Liver (tissue), 9 donors: Measurements from ENCODE around the gene RPUSD4. TPM values are rescaled to one million over a fixed set of nuclear protein-coding genes. Genes with fewer than 3 reads are reported as not detected.

Experiments used
- DNase-seq: peaks from one replicate; pipeline ENCODE4 v3.0.0-alpha.2; 2017; ENCODE audit warnings: low spot score
- H3K27ac ChIP-seq, 2 donors: one replicate each; pipeline ENCODE4 v1.7.0; 2013; ENCODE audit warnings: inconsistent platforms in 2 of 2, low read length in 2 of 2, control low read depth in 1 of 2, low read depth in 1 of 2, mild to moderate bottlenecking in 1 of 2
- H3K27me3 ChIP-seq, 4 donors: one replicate each; pipeline versions ENCODE4 v1.6.1 to v1.7.0; 2013; ENCODE audit warnings: low read length in 3 of 4, inconsistent platforms in 1 of 4, mild to moderate bottlenecking in 1 of 4, moderate library complexity in 1 of 4; ENCODE audit not compliant: control insufficient read depth in 4 of 4, insufficient read depth in 4 of 4
- H3K36me3 ChIP-seq, 4 donors: one replicate each; pipeline versions ENCODE4 v1.6.1 to v1.7.0; 2013; ENCODE audit warnings: low read length in 3 of 4, mild to moderate bottlenecking in 3 of 4, low read depth in 1 of 4, moderate library complexity in 1 of 4; ENCODE audit not compliant: control insufficient read depth in 4 of 4, insufficient read depth in 3 of 4
- H3K4me1 ChIP-seq, 4 donors: one replicate each; pipeline versions ENCODE4 v1.6.1 to v1.7.0; 2013; ENCODE audit warnings: low read length in 3 of 4, mild to moderate bottlenecking in 3 of 4, moderate library complexity in 1 of 4; ENCODE audit not compliant: control insufficient read depth in 4 of 4, insufficient read depth in 4 of 4
- H3K4me3 ChIP-seq, 3 donors: one replicate each; pipeline versions ENCODE4 v1.6.1 to v1.7.0; 2013; ENCODE audit warnings: low read length in 3 of 3, control low read depth in 1 of 3, low read depth in 1 of 3, mild to moderate bottlenecking in 1 of 3
- H3K9ac ChIP-seq, 2 donors: one replicate each; pipeline ENCODE4 v1.7.0; 2013; ENCODE audit warnings: low read length in 2 of 2, mild to moderate bottlenecking in 2 of 2, moderate library complexity in 2 of 2, control low read depth in 1 of 2, low read depth in 1 of 2
- H3K9me3 ChIP-seq, 4 donors: one replicate each; pipeline versions ENCODE4 v1.6.1 to v1.7.0; 2013; ENCODE audit warnings: low read length in 3 of 4; ENCODE audit not compliant: control insufficient read depth in 4 of 4
- EGR1 ChIP-seq, 2 donors: IDR thresholded peaks; 2 replicates each; pipeline ENCODE4 v1.6.1; 2016 to 2018; ENCODE audit warnings: antibody characterized with exemption in 2 of 2, low read depth in 2 of 2
- FOXA1 ChIP-seq: IDR thresholded peaks from 2 replicates; pipeline ENCODE4 v1.6.1; 2016; ENCODE audit warnings: antibody characterized with exemption
- FOXA2 ChIP-seq: IDR thresholded peaks from 2 replicates; pipeline ENCODE4 v1.6.1; 2016; ENCODE audit warnings: antibody characterized with exemption
- GABPA ChIP-seq, 2 donors: IDR thresholded peaks in 1 of 2; conservative IDR thresholded peaks in 1 of 2; 2 replicates each; pipeline ENCODE4 v1.6.1; 2016; ENCODE audit warnings: antibody characterized with exemption in 2 of 2, mild to moderate bottlenecking in 1 of 2, moderate library complexity in 1 of 2
- HNF4A ChIP-seq, 2 donors: conservative IDR thresholded peaks; 2 replicates each; pipeline ENCODE4 v1.6.1; 2016; ENCODE audit warnings: antibody characterized with exemption in 2 of 2, mild to moderate bottlenecking in 2 of 2
- HNF4G ChIP-seq: IDR thresholded peaks from 2 replicates; pipeline ENCODE4 v1.6.1; 2016; ENCODE audit warnings: antibody characterized with exemption
- JUND ChIP-seq, 2 donors: IDR thresholded peaks; 2 replicates each; pipeline ENCODE4 v1.6.1; 2016; ENCODE audit warnings: antibody characterized with exemption in 2 of 2
- NR2F2 ChIP-seq: IDR thresholded peaks from 2 replicates; pipeline ENCODE4 v1.6.1; 2016; ENCODE audit warnings: antibody characterized with exemption
- RAD21 ChIP-seq, 2 donors: IDR thresholded peaks; 2 replicates each; pipeline ENCODE4 v1.6.1; 2016; ENCODE audit warnings: antibody characterized with exemption in 2 of 2, mild to moderate bottlenecking in 2 of 2
- RXRA ChIP-seq, 2 donors: IDR thresholded peaks; 2 replicates each; pipeline ENCODE4 v1.6.1; 2017 to 2018; ENCODE audit warnings: antibody characterized with exemption in 2 of 2, mild to moderate bottlenecking in 1 of 2
- SP1 ChIP-seq: IDR thresholded peaks from 2 replicates; pipeline ENCODE4 v1.6.1; 2018; ENCODE audit warnings: antibody characterized with exemption, mild to moderate bottlenecking
- TAF1 ChIP-seq: conservative IDR thresholded peaks from 2 replicates; pipeline ENCODE4 v1.6.1; 2016; ENCODE audit warnings: antibody characterized with exemption, mild to moderate bottlenecking
- YY1 ChIP-seq: IDR thresholded peaks from 2 replicates; pipeline ENCODE4 v1.6.1; 2016; ENCODE audit warnings: antibody characterized with exemption, mild to moderate bottlenecking
- WGBS: extraction: QIAGEN DNeasy Blood & Tissue Kit; methylation state at CpG from one replicate; pipeline ENCODE4 v1.1.7; 2013; 5-methylcytosine and 5-hydroxymethylcytosine counted together
- polyA plus RNA-seq, 2 donors: library from polyadenylated mRNA; stranded (reverse) in 1 of 2; unstranded in 1 of 2; fragments of 200-250 nt in 1 of 2; fragments of >200 nt in 1 of 2; fragmentation: Nextera tagmentation in 1 of 2; extraction: Ambion mirVana in 1 of 2; gene quantifications; one replicate each; pipeline versions ENCODE4 v1.2.1 to v1.2.3, GENCODE V29; 2013 to 2015
- total RNA-seq, 2 donors: library from RNA; depleted of rRNA; stranded (reverse); fragments of >200 nt; gene quantifications; one replicate each; pipeline ENCODE4 v1.2.3, GENCODE V29; 2014
- TF ChIP-seq, protein P1 (sequence below): fragments of 150-350 bp; IDR thresholded peaks from 2 replicates; pipeline ENCODE4 v1.5.1; 2017; ENCODE audit warnings: improper control_type of control experiment, low read depth, low read length; ENCODE audit not compliant: missing input control
- TF ChIP-seq, protein P2 (sequence below): IDR thresholded peaks from 2 replicates; pipeline ENCODE4 v1.6.1; 2016; ENCODE audit warnings: antibody characterized with exemption
- TF ChIP-seq, protein P3 (sequence below): IDR thresholded peaks from 2 replicates; pipeline ENCODE4 v1.6.1; 2016; ENCODE audit warnings: antibody characterized with exemption, mild to moderate bottlenecking
- TF ChIP-seq, protein P4 (sequence below): IDR thresholded peaks from 2 replicates; pipeline ENCODE4 v1.6.1; 2016; ENCODE audit warnings: antibody characterized with exemption
- TF ChIP-seq, protein P5 (sequence below): IDR thresholded peaks from 2 replicates; pipeline ENCODE4 v1.6.1; 2016; ENCODE audit warnings: antibody characterized with exemption
- donor health status: healthy.
- donor health status: healthy.
- donor health status: healthy.
- donor health status: healthy.
- donor health status: healthy.

The RPUSD4 gene
- total and polyA plus RNA-seq, 4 donors, result 9.4 to 23.7 (median 17.2) TPM

DNA sequence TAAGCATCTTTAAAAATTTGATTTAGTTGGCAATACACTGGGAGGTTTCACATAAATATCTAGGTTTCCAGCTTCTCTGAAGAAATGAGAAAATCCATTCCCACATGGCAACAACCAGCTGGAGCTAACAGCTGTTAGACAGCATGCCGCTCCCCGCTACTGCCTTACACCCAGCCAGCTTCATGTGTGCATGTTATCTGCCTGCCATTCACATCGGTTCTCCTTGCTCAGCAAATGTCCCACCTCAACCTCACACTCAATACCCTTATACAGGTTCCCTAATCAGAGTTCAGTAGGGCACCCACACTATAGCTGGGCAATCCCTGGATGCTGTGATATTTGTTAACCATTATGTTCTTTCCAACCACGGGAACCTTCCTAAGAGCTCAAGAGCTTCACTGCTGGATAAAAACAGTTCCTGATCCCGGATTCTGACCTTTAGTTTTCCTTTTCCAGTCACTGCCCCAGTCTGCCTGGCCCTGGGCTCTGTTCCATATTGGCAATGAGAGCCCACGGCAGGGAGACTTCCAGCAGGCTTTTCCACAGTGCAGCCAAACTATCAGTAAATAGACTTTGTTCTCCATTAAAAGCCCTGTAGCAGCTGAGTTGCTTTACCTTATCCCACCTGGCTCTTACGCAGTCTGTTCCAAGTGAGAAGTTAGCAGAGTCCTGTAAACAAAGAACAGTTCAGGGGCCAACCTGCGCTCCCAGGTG, 8.6 kb downstream of the RPUSD4 start:
- Histone ChIP-seq H3K27ac (peak overlapping the region; percentile 23 to 73), H3K9ac (no peak overlapping the region), H3K4me1 (peaks cover 6 to 29% (median 25%) of the 10 kb centered on the region in 4 donors), H3K9me3 (no peaks in the 10 kb centered on the region), H3K27me3 (no peaks in the 10 kb centered on the region), H3K36me3 (peaks cover 8 to 37% (median 18%) of the 10 kb centered on the region in 4 donors), H3K4me3 (no peak overlapping the region)
- WGBS, result 39% methylated on average over 8 of the region's 8 CpGs
- DNase-seq, result no peak
- TF ChIP-seq FOXA1, result no peak
- peak in 1 of 2 donors; percentile 80 for TF ChIP-seq EGR1 (IDR thresholded peaks at IDR 0.05; ENCODE audit: low read depth in 2 of 2)
- TF ChIP-seq, protein P1, sequence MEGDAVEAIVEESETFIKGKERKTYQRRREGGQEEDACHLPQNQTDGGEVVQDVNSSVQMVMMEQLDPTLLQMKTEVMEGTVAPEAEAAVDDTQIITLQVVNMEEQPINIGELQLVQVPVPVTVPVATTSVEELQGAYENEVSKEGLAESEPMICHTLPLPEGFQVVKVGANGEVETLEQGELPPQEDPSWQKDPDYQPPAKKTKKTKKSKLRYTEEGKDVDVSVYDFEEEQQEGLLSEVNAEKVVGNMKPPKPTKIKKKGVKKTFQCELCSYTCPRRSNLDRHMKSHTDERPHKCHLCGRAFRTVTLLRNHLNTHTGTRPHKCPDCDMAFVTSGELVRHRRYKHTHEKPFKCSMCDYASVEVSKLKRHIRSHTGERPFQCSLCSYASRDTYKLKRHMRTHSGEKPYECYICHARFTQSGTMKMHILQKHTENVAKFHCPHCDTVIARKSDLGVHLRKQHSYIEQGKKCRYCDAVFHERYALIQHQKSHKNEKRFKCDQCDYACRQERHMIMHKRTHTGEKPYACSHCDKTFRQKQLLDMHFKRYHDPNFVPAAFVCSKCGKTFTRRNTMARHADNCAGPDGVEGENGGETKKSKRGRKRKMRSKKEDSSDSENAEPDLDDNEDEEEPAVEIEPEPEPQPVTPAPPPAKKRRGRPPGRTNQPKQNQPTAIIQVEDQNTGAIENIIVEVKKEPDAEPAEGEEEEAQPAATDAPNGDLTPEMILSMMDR, result no peak
- peak in 1 of 2 donors; percentile 37 for TF ChIP-seq GABPA (IDR thresholded peaks at IDR 0.05 in 1 of 2, conservative IDR thresholded peaks at IDR 0.05 in 1 of 2)
- TF ChIP-seq, protein P2, sequence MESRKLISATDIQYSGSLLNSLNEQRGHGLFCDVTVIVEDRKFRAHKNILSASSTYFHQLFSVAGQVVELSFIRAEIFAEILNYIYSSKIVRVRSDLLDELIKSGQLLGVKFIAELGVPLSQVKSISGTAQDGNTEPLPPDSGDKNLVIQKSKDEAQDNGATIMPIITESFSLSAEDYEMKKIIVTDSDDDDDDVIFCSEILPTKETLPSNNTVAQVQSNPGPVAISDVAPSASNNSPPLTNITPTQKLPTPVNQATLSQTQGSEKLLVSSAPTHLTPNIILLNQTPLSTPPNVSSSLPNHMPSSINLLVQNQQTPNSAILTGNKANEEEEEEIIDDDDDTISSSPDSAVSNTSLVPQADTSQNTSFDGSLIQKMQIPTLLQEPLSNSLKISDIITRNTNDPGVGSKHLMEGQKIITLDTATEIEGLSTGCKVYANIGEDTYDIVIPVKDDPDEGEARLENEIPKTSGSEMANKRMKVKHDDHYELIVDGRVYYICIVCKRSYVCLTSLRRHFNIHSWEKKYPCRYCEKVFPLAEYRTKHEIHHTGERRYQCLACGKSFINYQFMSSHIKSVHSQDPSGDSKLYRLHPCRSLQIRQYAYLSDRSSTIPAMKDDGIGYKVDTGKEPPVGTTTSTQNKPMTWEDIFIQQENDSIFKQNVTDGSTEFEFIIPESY, result peak; percentile 77
- no peak for TF ChIP-seq TAF1
- TF ChIP-seq RAD21 (IDR thresholded peaks at IDR 0.05), result peak; percentile 51 to 63
- peak; percentile 94 for TF ChIP-seq SP1
- peak; percentile 75 for TF ChIP-seq FOXA2
- TF ChIP-seq HNF4A (conservative IDR thresholded peaks at IDR 0.05), result peak; percentile 89 to 90
- TF ChIP-seq, protein P3, sequence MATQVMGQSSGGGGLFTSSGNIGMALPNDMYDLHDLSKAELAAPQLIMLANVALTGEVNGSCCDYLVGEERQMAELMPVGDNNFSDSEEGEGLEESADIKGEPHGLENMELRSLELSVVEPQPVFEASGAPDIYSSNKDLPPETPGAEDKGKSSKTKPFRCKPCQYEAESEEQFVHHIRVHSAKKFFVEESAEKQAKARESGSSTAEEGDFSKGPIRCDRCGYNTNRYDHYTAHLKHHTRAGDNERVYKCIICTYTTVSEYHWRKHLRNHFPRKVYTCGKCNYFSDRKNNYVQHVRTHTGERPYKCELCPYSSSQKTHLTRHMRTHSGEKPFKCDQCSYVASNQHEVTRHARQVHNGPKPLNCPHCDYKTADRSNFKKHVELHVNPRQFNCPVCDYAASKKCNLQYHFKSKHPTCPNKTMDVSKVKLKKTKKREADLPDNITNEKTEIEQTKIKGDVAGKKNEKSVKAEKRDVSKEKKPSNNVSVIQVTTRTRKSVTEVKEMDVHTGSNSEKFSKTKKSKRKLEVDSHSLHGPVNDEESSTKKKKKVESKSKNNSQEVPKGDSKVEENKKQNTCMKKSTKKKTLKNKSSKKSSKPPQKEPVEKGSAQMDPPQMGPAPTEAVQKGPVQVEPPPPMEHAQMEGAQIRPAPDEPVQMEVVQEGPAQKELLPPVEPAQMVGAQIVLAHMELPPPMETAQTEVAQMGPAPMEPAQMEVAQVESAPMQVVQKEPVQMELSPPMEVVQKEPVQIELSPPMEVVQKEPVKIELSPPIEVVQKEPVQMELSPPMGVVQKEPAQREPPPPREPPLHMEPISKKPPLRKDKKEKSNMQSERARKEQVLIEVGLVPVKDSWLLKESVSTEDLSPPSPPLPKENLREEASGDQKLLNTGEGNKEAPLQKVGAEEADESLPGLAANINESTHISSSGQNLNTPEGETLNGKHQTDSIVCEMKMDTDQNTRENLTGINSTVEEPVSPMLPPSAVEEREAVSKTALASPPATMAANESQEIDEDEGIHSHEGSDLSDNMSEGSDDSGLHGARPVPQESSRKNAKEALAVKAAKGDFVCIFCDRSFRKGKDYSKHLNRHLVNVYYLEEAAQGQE, result peak; percentile 68
- TF ChIP-seq, protein P4, sequence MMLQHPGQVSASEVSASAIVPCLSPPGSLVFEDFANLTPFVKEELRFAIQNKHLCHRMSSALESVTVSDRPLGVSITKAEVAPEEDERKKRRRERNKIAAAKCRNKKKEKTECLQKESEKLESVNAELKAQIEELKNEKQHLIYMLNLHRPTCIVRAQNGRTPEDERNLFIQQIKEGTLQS, result no peak
- TF ChIP-seq NR2F2, result peak; percentile 73
- TF ChIP-seq YY1, result peak; percentile 77
- TF ChIP-seq, protein P5, sequence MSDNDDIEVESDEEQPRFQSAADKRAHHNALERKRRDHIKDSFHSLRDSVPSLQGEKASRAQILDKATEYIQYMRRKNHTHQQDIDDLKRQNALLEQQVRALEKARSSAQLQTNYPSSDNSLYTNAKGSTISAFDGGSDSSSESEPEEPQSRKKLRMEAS, result peak; percentile 93
- peak; percentile 50 to 66 for TF ChIP-seq JUND (IDR thresholded peaks at IDR 0.05)
- peak; percentile 86 to 95 for TF ChIP-seq RXRA (IDR thresholded peaks at IDR 0.05)
- TF ChIP-seq HNF4G, result peak; percentile 74
